PC-3 (cell line): ENCODE results near the gene EP400.

ENCODE experiments used
- CTCF ChIP-seq: fragments of 300-600 bp; sonication (generic); conservative IDR thresholded peaks from 2 replicates; pipeline ENCODE4 v1.5.1; 2017; ENCODE audit warnings: antibody characterized with exemption, low read depth, mild to moderate bottlenecking, low read length
- EZH2 ChIP-seq: fragments of 300-600 bp; sonication (generic); IDR thresholded peaks from one replicate; pipeline ENCODE4 v1.6.1; 2017; ENCODE audit warnings: antibody characterized with exemption, mild to moderate bottlenecking, low read length; ENCODE audit not compliant: unreplicated experiment
- EZH2phosphoT487 ChIP-seq: fragments of 300-600 bp; sonication (generic); IDR thresholded peaks from 2 replicates; pipeline ENCODE4 v1.6.1; 2018; ENCODE audit warnings: mild to moderate bottlenecking, antibody characterized with exemption, low read length, borderline replicate concordance

GRCh38 chr12:131986361-131986760 lies 36.6 kb downstream of the EP400 start:
- TF ChIP-seq CTCF (no peak), EZH2 (no peak), EZH2phosphoT487 (no peak)
